ENCODE measurements around the gene PGAP1. TPM values are rescaled to one million over a fixed set of nuclear protein-coding genes. Genes with fewer than 3 reads are reported as not detected.

PGAP1 gene, protein sequence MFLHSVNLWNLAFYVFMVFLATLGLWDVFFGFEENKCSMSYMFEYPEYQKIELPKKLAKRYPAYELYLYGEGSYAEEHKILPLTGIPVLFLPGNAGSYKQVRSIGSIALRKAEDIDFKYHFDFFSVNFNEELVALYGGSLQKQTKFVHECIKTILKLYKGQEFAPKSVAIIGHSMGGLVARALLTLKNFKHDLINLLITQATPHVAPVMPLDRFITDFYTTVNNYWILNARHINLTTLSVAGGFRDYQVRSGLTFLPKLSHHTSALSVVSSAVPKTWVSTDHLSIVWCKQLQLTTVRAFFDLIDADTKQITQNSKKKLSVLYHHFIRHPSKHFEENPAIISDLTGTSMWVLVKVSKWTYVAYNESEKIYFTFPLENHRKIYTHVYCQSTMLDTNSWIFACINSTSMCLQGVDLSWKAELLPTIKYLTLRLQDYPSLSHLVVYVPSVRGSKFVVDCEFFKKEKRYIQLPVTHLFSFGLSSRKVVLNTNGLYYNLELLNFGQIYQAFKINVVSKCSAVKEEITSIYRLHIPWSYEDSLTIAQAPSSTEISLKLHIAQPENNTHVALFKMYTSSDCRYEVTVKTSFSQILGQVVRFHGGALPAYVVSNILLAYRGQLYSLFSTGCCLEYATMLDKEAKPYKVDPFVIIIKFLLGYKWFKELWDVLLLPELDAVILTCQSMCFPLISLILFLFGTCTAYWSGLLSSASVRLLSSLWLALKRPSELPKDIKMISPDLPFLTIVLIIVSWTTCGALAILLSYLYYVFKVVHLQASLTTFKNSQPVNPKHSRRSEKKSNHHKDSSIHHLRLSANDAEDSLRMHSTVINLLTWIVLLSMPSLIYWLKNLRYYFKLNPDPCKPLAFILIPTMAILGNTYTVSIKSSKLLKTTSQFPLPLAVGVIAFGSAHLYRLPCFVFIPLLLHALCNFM
- total RNA-seq = 10 to 100 TPM in 1 of 6 donors, 1 to 10 TPM in 5; 6.2 to 11.9 (median 9.0) TPM
- polyA plus RNA-seq = 1 to 10 TPM; 2.3 to 3.1 TPM

DNA sequence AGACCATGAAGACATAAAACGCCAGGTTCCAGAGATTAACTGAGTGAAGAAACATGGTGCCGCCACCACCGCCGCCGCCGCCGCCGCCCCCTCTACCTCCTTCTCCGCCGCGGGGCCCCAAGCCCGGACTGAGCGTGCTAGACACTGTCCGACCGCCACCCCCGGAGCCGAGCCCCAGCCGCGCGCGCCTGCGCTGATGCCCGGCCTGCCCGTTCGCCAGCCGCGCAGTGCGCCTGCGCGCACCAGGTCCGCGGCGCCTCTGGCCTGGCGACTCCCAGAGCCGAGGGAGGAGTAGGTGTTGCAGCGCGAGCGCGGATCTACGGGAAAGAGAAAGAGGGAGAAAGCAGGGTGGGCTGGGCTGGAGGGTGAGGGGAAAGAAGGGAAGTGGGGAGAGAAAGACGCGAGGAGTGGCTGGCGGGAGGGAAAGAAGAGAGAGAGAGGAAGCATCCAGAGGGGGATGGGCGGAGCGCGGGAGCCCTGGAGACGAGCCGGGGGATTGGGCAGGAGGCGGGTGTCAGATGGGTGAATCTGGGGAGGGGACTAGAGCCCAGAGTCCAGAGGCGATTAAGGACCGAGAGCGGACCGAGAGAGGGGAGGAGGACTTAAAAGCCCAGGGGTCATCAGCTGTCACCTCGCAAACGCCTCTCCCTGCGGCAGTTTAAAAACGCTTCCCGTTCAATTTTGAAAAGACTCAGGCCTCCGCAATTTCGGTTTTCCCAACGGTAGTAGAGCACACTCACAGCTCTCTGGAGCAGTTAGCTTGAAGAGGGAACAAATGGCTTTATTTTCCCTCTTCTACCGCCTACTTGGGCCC lies at the start of gene PGAP1:
Gene PGAP1, minus strand, starts transcription at position 146 of the 814 bp plus-strand sequence. Its CDS starts 91 bp downstream, at position 55.
- intact Hi-C loops (cut with DNase I) = no loop called here
- peak; percentile 89 to 98 (median 96) for ATAC-seq

GRCh38 chr2:196974970-196975369 lies 48.5 kb upstream of the PGAP1 start:
- 72 to 79% methylated on average over 1 of the region's 1 CpG for WGBS, 2 donors
- FAIRE-seq = no peak

More for the DNA sequence above, at the start of gene PGAP1:
- H3K36me3 ChIP-seq = no peaks in the 10 kb centered on the region
- peak; percentile 86 to 97 (median 90) for DNase-seq
- no peak for FAIRE-seq
- H3K4me3 ChIP-seq = peak within 1 kb of the TSS; percentile 54 to 81 (median 64)
- 0% methylated on average over 57 to 62 of the region's 62 CpGs for WGBS, 2 donors
- H3K27me3 ChIP-seq = no peaks in the 10 kb centered on the region
- peak within 1 kb of the TSS; percentile 54 to 86 (median 72) for H3K27ac ChIP-seq
- peaks cover 0 to 10% (median 7%) of the 10 kb centered on the region in 3 donors for H3K4me1 ChIP-seq
- no peaks in the 10 kb centered on the region for H3K9me3 ChIP-seq
- TF ChIP-seq CTCF (IDR thresholded peaks at IDR 0.05) = no peak

GRCh38 chr2:196971574-196972279 lies 45.2 kb upstream of the PGAP1 start:
- ATAC-seq = no peak
- Histone ChIP-seq H3K27me3 (no peaks in the 10 kb centered on the region), H3K27ac (no peak overlapping the region), H3K36me3 (no peaks in the 10 kb centered on the region), H3K9me3 (no peaks in the 10 kb centered on the region), H3K4me1 (peaks cover 0 to 4% (median 2%) of the 10 kb centered on the region in 3 donors), H3K4me3 (no peak overlapping the region)
- FAIRE-seq = no peak
- no peak for TF ChIP-seq CTCF (IDR thresholded peaks at IDR 0.05)
- no peak for DNase-seq
- WGBS, 2 donors = 67 to 72% methylated on average over 3 of the region's 3 CpGs
- intact Hi-C loops (cut with DNase I) = no loop called here

More at GRCh38 chr2:196974970-196975369, 48.5 kb upstream of the PGAP1 start:
- Histone ChIP-seq H3K27me3 (no peaks in the 10 kb centered on the region), H3K36me3 (no peaks in the 10 kb centered on the region), H3K27ac (no peak overlapping the region), H3K4me1 (no peaks in the 10 kb centered on the region), H3K9me3 (no peaks in the 10 kb centered on the region), H3K4me3 (no peak overlapping the region)
- intact Hi-C loops (cut with DNase I) = no loop called here
- DNase-seq (no peak), ATAC-seq (no peak)
- no peak for TF ChIP-seq CTCF (IDR thresholded peaks at IDR 0.05)

GRCh38 chr2:196970099-196970498 lies 43.6 kb upstream of the PGAP1 start:
- no peak for TF ChIP-seq CTCF (IDR thresholded peaks at IDR 0.05)
- intact Hi-C loops (cut with DNase I) = no loop called here
- no peak for DNase-seq
- WGBS, 2 donors = 82 to 88% methylated on average over 4 of the region's 4 CpGs
- peaks cover 0 to 15% (median 14%) of the 10 kb centered on the region in 3 donors for H3K4me1 ChIP-seq
- no peaks in the 10 kb centered on the region for H3K9me3 ChIP-seq
- no peaks in the 10 kb centered on the region for H3K36me3 ChIP-seq
- no peak overlapping the region for H3K4me3 ChIP-seq
- no peak overlapping the region for H3K27ac ChIP-seq
- H3K27me3 ChIP-seq = no peaks in the 10 kb centered on the region
- no peak for ATAC-seq
- no peak for FAIRE-seq
